NCI-H524 (cell line): ENCODE data around the gene MBP.

Source experiments
- DNase-seq, 2 experiments: peaks; one replicate each; lab custom pipeline; 2025; lab: John Stamatoyannopoulos, UW

The MBP gene

DNA sequence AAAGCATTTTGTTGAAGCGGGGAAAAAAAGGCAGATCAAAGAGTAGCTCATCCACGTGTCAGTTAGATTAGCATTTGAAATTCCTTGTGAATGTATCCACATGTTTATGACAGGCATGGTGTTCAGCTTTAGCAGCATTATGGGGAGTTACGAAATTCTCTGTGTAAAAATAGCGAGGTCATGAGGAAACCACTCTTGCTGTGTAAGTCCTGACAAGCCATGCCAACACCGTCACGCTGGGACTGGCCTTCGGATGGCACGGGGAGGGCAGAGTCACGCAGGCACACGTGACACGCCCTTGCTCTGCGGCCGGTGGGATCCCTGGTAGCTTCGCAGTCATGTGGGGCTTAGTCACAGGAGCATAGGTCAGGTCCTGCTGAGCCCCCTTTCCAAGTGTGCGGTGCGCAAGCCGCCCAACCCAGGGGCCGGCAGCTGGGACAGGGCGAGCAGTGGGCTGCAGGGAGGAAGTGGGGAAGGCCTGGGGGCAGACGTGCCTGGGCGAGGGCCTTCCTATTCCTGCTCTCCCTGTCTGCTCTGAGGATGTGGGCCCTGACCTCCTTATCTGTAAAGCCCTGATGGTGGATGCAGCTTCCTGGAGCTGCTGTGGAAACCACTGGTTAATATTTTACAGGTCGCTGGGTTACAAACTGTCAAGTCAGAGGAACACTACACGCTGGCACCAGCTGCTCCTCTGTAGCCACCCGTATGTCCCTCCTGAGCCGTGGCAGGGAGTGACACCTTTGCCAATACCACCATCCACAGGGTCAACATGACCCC, 18.0 kb downstream of the MBP start:
- no peak for DNase-seq

GRCh38 chr18:77114152-77114414, 18.5 kb downstream of the MBP start:
- DNase-seq = no peak

GRCh38 chr18:77113361-77114151, 19.0 kb downstream of the MBP start:
- no peak for DNase-seq

- no peak for DNase-seq
These were observed 19.9 kb downstream of the MBP start for GRCh38 chr18:77112747-77113092.

DNA sequence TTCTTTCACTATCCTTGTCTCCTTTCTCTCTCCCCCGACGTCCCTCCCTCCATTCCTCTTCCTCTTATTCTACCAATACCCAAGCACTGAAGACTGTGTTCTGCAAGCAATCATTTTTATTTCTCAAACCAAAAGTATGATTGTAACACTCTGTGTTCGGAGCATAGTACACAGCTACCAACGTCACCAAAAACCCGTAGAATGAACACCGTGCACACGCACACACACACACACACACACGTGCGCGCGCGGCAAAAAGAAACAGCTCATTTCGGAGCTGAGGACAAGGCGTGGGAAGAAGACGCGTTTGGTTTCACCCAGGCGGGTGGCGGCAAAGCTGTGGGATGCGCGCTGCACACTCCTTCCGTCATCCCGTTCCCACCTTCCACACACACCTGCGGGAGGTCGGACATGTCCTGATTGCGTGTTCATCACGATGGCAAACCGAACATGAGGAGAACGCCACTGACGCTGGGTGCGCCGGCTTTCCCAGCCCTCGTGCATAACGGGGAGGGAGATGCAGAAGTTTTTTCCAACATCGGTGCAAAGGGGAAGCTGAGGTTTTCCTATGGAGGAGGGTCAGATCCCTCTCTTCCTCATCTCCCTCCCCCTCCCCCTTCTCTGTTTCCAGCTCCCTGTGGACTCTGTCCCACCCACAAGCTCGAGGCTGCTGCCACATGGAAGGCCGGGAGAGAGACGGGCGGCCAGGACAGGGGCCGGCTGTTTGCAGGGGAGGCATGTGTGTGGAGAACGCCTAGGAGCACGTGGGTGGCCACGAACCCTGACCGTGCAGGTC, 20.4 kb downstream of the MBP start:
- no peak for DNase-seq

DNA sequence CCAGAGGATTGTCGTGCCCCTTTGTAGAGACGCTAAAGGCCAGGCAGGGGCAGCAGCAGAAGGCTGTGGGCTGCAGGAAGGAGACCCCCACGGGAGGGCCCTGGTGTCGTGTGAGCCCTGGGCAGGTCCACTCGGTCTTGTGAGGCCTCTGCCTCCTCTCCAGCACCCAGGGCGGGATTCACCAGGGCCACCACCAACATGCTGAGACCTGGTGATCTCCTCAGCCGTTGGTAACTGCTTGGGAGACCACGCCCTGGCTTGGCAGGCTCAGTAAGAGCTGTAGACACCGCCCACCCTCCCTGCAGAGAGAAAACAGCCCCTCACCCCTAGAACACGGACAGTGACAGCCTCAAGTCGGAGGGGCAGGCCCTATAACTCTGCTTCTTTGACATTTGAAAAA, 21.1 kb downstream of the MBP start:
- DNase-seq = no peak

DNA sequence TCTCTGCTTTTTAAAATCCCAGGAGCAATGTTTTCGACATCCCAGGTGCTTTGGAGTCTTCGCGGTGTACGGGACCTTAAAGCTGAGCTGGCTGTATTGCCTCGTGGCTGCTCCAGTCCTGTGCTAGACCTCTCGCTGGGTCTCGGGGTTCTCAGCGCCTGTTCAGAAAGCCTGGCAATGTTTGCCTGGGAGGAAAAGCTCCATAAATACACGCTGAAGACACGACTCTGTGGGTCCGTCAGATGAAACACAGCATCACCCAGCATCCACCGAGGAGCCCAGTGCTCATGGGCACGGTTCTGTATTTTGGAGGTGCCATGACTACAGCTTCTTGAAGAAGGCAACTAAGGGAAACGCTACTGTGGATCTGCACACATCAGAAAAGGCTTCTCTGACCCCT, 21.6 kb downstream of the MBP start:
- no peak for DNase-seq

GRCh38 chr18:77110400-77110799, 22.2 kb downstream of the MBP start:
- no peak for DNase-seq

- no peak for DNase-seq
These were observed 22.9 kb downstream of the MBP start for GRCh38 chr18:77109648-77110019.

- DNase-seq = no peak
These were observed 23.5 kb downstream of the MBP start for GRCh38 chr18:77108821-77109647.

DNA sequence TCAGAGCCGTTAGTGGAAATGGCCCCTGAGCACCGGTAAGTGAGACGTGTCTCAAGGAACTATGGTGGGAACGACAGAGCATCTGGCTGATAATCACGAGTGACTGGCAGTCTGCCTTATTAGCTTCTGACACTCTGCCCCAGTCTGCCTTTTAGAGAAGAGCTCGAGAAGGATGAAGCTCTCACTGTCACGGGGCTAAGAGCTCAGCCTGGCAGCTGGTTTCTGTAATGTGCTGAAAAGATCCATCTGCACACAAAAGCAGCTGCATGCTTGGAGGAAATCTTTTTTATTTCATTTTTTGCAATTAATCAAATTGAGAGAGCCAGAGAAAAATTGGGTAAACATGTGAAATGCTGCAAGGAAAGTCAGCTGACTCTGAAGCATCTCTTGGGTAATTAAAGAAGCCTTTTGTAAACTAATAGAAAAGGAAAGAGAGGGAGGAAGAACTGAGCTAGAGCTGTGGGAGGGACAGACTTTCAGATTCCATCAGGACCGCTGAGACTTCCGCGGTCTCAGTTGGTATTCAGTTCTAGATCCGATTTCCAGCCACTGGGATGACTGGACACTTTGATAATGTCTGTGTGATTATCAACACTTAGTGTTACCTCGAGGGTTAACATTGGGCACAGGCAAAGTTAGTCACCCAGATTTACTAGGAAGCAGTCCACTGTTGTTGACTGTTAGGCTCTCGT, 24.4 kb downstream of the MBP start:
- peak; percentile 80 to 91 for DNase-seq

- DNase-seq = no peak
These were observed 25.3 kb downstream of the MBP start for GRCh38 chr18:77107292-77107691.

DNA sequence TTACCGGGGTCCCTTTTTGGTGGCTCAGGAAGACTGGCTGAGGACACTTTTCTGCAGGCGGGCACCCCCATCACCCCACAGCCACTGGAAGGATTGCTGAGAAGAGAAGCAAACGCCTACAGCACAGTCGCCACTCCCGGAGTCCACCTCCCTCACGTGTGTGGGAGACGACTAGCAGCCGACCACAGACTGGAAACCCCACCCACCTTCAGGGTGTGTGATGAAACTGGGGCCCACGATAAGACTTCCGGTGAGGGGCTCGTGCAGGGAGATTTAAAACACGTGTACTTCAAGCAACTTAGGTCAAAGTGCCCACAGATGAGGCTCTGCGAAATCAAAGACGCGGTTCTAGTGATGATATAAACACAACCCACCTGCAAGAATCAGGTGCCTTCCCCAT, 26.3 kb downstream of the MBP start:
- DNase-seq = no peak

- no peak for DNase-seq
These were observed 26.9 kb downstream of the MBP start for GRCh38 chr18:77105680-77106079.

DNA sequence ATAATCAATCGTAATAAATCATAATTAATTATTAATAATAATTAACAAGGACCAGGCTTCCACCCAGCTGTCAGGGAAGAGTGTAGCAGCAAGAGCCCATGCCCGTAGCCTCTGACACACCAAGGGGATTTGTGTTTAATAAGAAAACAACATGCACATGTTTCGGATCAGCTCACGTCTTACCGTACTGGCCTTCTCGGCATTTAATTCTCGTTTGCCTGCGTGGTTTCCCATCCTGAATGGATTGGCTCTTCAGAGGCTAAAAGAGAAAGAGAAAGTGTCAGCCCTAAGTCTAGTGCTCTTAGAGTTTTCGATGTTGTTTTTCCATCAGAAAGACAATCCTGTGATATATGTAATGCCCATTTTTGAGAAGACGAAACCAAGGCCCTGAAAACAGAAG, 27.6 kb downstream of the MBP start:
- DNase-seq = no peak

GRCh38 chr18:77103991-77104531, 28.5 kb downstream of the MBP start:
- DNase-seq = no peak

DNA sequence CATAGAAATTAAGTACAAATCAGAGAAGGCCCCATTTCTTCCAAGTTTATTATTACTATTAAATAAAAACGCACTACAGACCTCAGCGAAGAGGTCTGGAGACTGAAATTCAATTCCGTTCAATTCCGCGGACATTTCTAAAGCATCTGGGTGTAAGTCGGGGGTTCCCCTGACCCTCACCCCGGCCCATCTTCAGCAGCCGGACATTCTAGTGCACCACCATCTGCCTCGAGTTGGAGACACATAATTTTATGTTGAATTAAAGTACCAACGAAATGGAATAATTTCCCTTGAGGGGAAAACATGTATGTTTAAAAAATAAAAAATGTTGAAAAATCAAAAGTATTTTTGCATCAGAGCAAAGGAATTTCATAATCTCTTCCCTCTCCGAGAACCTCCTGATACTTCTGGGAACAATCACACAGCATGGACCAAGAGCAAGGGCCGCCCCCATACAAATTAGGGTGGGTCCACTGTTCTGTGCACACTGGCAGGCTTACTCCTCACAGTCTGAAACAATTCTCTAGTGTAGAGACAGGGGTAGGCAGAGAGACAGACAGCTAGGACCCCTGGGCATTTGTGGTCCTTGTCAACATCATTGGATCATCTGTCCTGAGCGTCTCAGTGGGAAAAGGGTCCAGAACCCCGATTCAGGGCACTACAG, 29.3 kb downstream of the MBP start:
- DNase-seq = no peak

DNA sequence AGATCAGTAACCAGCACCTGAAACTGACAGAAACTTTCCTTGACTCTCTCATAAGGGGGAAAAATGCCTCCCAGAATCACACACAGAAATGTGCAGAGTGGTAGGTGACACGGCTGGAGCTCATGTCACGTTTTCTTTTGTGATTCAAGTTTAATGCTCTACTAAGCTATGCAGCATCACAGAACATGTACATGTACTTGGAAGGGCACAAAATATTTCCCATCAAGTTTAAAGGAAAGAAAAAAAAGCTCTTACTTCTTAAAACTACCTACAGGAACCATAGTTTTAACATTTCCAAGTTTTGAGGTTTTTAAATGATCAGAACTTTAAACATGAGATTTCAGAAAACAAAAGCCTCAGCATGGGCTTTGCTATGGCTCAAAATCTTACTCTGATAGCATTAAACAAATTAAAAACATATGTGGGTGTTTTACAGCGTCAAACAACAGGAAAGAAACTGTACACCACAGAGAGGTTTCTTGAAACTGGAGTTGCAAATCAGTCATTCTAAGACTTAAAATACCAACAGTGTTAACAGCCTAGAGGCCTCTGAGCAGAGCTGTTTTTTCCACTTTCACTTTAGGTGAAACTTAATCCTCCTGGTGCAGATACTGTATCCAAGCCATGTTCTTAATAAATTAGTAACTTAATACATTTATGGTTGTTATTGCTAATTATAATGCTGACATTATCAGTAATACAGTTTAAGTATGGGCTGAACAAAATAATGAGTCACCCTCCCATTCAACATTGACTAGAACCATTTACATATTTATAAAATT, 30.1 kb downstream of the MBP start:
- peak in 1 of 2 experiments; percentile 33 for DNase-seq

DNA sequence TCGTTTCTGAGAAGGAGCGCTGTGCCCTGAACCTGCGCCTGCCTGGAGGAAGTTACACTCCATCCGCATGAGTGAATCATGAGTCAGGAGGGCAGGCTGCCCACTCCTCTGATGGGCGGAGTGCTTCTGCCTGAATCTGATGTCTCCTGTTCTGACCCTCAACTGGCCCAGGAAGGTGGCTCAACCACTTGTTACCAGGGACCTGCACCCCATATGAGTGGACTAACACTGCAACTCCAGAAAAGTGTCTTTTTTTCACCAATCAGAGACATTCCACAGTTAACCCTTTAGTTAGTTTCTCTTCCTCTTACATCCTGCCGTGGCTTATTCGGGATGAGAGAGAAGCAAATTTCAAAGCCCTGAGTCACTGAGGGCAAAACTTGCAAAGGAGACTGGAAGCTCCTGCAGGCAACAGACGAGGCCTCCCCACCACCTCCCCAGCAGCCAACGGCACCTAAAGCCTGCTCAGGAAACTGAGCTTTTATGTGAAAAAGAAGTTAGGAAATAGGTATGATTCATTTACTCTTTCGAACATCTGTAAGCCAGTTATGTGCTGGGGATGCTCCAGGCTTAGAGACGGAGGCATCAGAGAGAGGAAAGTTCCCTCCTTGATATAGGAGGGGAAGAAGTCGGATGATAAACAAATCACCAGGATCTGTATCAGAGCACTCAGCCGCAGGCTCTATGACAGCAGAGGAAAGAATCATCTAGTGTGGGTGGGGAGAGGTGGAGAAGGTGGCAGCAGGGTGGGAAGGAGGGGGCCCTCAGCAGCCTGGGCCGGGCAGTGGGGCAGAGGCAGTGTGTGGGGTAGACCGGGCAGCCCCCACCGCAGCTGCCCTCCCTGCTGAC, 30.9 kb downstream of the MBP start:
- no peak for DNase-seq
